Measurements from ENCODE around the gene WHRN.

The WHRN gene

DNA sequence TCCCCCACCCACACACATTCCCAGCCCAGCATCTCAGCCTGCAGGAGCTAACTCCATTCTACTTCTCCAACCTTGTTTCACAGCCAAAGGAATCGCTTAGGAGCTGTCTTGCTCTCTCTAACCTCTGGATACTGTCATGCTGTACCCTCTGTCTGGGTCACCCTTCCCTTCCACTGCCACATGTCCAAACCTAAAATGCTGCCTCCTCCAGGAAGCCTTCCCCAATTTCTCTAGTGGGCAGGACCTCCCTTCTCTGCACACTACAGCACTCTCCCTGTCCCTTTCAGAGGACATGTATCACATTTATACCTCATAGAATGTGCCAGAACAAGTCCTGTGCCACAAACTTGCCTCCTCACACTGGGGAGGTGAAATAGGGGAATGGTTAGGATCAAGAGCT is 30.8 kb downstream of the WHRN start:
- in situ Hi-C loops (cut with MboI; ENCODE audit: low sequenced_read_pairs): no loop called here

DNA sequence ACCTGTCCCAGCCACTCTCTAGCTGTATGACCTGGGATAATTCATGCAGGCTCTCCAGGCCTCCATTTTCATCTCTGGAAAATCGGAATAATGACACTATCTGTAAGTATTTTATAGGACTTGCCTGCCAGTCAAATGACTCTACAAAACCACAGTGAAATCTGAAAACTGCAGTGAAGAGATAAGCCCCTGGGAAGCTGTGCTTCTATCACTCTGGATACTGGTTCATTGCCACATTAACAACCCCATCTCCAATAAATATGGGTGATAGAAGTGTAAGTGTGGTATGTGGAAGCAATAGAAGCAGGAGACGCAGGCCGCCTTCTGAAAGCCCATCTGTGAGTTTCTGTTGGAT is 31.8 kb downstream of the WHRN start:
- in situ Hi-C loops (cut with MboI; ENCODE audit: low sequenced_read_pairs): no loop called here

DNA sequence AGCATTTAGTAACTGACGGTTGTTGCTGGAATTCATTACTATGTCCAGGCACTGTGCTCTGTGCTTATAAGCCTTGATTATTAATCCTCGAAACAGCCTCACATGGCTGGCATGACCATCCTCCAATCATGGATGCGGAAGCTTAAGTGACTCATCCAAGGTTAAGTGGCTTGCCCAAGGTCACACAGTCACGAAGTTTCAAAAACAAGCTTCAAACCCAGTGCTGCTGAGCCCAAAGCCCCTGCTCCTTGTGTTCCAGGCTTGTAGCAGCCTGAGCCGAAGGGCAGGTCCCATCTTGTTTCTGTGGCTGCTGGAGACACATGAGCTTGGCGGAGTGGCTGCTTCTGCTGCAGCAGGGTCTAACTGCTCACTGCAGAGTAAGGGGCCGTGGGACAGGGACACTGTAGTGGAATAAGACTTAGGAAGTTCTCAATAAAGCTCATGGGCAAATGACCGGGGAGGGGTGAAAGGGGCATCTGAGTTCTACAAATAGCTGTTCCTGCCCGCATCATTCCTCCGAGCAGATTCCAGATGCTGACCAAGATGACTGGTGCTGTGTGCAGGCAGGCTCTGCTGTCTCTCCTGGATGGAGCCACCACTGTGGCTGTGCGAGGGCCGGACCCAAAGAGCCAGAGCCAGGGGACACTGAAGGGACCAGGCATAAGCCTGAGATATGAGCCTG is 32.4 kb downstream of the WHRN start:
- in situ Hi-C loops (cut with MboI; ENCODE audit: low sequenced_read_pairs): no loop called here

DNA sequence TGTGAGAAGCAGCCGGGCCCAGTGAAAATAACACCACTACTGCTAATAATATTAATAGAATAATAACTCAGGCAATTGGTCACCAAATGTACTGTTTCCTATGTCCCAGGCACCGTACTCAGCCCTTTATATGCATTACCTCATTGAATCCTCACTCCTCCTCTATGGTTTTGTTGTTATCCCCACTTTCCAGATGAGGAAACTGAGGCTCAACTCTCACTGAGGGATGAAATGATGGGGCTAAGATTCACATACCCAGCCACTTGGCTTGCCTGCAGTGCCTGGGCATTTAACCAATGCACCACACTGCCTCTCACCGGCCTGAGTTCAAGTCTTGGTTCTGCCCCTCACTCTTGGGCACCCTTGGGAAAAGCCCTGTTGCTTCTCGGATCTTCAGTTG is 34.1 kb downstream of the WHRN start:
- in situ Hi-C loops (cut with MboI; ENCODE audit: low sequenced_read_pairs): no loop called here

DNA sequence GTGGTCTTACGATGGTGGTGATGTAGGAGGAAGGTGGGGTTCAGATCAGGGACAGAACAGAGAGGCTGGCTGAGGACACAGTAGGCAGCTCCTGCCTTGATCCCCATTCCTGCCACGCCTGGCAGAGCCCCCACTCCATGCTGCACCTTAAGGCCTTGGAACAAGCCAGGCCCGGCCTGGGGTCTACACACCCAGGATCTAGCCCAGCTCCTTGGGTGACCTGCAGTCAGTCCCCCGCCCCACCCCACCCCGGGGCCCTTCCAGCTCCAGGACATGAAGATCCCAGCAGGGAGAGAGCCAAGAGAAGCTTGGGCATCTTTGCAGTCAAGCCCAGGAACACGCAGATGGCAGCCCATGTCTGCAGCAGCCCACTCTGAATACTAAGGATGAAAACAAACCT is 34.7 kb downstream of the WHRN start:
- in situ Hi-C loops (cut with MboI; ENCODE audit: low sequenced_read_pairs): no loop called here

DNA sequence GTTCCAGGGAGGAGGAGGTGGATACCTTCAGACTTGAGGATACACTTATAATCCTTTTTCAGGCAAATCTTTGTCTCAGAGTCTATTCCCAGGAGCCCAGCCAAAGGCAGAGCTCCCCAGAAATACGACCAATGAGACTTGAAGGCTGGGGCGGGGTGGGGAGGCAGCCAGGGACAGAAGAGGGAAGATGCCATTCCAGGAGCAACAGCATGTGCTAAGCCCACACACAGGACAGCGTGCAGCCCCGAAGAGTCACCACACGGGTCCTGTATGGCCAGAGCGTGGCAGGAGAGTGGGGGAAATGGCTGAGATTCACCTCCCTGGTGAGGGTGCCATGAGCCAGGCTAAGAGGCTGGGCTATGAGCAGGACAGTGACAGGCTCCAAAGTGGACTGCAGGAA is 35.2 kb downstream of the WHRN start:
- in situ Hi-C loops (cut with MboI; ENCODE audit: low sequenced_read_pairs): no loop called here

DNA sequence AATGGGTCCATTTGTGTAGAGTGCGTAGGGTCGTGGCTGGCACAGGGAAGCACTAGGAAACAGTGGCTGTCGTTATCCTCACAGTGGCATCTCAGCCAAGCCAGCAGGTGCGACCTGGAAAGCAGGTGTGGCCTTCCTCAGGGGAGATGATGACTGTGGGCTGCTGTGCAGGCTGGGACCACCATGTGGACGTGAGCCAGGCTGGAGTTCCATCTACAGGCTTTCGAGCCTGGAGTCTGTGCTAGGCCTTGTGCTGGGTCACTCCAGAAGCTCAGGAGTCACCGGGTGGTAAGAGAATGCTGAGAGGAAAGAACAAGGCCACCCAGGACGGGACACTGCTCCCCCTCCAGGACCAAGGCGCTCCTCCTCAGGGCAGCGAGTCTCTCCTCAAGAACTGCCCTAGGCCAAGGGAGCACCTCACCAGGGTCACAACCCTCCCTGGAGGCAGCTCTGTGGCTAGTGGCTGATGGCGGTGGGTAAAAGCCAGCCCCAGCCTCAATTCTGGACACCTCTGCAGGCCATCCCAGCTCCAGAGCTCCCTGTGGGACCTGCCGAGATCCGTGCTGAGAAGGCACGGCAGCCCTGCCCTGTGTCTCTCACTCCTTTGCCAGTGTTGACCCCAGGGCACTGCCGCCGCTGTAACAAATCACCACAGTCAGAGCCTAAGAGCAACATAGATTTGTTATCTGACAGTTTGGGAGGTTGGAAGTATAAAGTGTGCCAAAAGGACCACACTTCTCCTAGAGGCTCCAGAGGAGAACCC is 36.0 kb downstream of the WHRN start:
- in situ Hi-C loops (cut with MboI; ENCODE audit: low sequenced_read_pairs): no loop called here

DNA sequence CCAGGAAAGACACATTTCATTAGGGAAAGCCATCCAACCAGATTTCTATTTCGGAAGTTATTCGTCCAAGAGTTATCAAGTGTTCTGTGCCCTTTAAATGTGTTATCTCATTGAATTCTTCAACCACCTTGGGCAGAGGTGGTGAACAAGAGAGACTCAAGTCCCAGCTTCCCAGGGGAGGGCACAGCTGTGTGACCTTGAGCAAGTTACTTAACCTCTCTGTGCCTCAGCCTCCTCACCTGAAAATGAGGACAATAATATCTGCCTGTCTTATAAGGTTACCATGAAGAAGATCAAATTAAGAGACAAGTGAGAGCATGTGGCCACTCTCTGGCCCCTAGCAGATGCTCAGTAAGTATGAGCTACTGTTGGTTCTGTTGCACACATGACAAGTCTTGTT is 37.4 kb downstream of the WHRN start:
- in situ Hi-C loops (cut with MboI; ENCODE audit: low sequenced_read_pairs): no loop called here

DNA sequence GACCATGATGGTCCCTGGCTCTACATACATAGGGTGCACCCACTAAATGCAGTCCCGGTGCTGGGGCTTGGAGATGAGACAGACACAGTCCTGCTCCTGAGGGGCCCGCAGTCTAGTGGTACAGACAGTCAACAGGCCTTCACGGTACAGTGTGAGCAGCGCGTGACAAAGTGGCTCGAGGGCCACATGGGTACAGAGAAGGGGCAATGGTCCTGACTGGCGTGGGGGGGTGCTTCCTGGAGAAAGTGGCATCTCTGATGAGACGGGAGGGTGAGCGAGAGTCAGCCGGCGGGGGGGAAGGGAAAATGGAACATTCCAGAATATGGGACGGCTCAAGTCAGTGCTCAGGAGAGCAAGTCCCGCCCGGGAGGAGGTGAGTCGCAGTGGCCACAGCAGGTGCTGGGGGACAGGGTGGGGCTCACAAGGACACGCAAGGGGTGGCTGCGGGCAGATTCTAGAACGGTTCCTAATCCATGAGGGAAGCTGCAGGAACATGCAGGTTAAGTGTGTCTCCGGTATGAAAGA is 38.0 kb downstream of the WHRN start:
- in situ Hi-C loops (cut with MboI; ENCODE audit: low sequenced_read_pairs): no loop called here

DNA sequence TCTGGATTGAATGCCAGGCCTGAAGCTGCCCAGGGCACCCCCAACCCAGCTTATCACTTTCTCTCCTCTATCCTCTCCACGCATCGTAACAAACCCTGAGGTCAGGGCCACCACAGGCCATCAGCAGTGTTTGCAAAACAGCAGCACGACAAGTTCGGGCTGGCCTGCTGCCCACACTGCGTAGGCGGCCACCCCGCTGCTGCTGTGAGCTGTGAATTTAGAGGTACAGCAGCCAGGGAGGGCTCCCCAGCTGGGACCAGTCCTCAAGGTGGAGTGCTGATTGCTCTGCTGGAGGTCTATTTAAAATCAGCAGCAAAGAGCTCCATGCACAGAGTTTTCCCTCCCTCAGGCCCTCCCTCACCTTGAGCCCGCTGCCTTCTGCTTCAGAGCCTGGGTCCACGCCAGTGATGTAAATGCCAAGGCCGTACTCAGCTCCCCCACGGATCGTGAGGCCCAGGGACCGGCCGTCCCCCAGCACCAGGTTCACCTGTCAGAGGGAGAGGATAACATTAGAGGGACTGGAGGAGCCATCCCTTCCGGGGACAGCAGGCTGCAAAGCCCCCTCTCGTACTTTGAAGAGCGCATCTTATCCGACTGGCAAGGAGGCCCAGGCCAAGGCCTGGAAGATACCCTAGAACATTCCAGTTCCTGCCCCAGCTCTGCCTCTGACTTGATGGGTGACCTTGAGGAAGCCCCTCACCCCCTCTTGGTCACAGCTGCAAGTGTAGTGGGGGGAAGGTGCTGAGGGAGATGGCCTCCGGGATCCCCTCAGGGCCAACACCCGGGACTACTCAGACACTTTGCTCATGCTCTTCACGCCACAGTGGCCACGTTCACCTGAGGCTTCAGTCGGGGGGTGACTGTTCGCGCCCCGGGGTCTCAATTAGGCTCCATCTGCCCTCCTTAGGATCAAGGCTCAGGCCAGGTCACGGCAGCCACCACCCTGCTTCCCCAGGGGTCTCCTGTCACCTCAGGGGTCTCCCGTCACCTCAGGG is 39.1 kb downstream of the WHRN start:
- in situ Hi-C loops (cut with MboI; ENCODE audit: low sequenced_read_pairs): no loop called here

DNA sequence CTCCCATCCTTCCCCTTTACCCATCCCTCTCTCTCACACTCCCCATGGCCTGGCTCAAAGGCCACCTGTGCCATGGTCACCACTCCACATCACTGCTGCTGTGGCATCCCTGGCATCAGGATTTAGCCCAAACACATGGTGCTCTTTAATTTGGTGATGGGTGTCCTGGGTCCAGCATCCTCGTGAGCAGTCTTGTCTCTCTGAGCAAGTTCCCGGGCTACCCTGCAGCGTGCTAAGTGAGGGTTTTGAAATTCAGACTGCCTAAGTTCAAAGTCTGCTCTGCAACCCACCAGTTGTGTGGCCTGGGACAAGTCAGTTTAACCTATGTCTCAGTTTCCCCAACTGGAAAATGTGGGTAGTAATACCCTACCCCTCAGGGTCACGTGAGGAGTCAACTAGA is 39.9 kb downstream of the WHRN start:
- in situ Hi-C loops (cut with MboI; ENCODE audit: low sequenced_read_pairs): no loop called here

DNA sequence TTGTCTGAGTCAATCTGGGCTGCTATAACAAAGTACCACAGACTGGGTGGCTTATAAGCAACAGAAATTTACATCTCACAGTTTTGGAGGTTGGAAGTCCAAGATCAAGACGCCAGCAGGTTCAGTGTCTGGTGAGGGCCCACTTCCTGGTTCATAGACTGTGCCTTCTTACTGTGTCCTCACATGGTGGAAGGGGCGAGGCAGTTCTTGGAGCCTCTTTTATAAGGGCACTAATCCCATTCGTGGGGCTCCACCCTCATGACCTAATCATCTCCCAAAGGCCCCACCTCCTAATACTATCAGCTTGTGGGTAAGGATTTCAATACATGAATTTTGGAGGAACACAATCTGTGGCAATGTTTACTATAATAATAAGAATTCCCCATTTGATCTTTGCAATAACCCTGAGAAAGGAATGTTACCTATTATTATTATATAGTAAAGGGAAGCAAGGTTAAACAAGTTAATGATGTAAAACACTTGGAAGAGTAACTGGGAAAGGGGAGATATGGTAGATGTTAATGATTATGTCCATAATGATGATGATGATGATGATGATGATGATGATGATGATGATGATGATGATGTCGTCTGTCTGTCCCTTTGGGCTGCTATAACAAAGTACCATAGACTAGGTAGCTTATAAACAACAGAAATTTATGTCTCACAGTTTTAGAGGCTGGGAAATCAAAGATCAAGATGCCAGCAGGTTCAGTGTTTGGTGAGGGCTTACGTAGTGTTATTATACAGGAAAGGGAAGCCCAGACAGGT is 40.8 kb downstream of the WHRN start:
- in situ Hi-C loops (cut with MboI; ENCODE audit: low sequenced_read_pairs): no loop called here

DNA sequence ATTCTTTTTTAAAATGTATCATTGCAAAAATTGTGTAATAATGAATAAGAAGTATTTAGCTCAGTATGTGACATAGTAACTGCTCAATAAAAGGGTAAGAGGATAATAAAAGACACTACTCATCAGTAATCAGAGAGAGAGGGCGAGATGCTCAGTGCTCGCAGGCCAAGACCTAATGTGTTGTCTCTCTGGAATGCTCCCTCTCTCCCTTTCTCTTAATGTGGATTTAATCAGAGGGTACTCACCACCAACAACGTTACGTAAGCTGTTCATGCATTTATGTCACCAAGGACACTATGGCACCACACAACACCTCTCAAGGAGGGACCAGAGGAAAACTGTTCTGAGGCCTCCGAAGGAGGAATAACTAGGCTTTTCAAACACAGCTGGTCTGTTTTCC is 42.5 kb downstream of the WHRN start:
- in situ Hi-C loops (cut with MboI; ENCODE audit: low sequenced_read_pairs): no loop called here

DNA sequence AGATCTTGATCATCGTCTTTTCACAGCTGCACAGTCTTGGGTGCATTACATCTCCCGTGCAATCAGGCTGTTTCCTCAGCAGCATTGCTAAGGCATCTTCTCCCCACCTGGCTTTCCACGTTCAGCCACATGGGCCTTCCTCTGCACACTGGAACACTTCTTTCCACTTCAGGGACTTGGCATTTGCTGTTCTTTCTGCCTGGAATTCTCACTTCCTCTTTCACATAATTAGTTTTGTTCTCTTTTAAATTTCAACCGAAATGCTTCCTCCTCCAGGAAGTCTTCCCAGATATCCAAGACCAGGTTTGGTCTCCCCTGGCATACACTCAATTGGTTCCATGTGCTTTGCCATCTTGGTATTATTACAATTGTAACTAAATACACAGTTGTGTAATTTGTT is 43.8 kb downstream of the WHRN start:
- in situ Hi-C loops (cut with MboI; ENCODE audit: low sequenced_read_pairs): no loop called here

DNA sequence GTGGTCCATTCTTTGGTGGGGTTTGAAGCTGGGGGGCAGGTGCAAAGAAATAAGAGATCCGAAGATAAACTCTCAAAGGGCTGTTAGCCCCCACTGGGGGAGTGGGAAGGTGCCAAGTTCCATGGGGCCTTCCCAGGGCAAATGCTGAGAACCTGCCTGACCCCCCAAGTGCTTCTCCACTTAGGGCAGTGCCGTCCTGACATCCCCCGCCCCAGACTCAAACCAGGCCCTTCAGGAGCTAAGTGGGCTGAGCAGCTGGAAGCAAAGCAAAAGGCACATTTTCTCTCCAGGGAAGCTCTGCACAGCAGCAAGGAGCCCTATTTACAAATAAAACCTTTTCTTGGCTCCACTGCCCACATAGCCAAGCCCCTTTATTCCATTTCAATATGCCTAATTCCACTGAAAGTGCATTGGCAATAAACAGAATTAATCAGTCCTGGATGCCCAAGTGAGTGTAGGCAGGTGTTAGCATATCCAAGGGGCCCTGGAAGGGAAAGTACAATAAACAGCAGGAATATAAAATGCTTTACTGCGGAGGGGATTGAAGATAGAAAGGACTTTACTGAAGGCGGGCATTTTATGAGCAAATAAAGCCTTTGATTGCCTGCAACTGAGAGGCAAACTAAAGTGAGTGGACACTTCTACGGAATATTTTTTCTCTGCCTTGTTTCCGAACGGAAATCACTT is 44.6 kb downstream of the WHRN start:
- in situ Hi-C loops (cut with MboI; ENCODE audit: low sequenced_read_pairs): no loop called here

DNA sequence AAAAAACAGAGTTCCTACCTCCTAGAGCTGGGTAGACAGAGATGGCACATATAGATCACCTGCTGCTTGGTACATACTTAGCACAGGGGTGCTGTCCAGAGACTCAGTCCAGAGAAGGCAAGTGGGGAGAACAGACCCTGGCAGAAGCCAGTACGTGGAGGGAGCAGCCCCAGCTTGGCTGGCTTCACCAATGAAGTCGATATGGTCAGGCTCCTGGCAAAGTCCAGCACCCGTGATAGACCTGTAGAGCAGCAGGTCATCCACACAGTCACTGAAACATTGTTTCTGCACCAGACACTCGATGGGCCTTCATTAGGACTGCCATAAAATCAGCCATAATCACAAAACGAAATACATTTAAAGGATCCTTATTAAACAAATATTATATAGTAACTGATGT is 45.8 kb downstream of the WHRN start:
- in situ Hi-C loops (cut with MboI; ENCODE audit: low sequenced_read_pairs): no loop called here

DNA sequence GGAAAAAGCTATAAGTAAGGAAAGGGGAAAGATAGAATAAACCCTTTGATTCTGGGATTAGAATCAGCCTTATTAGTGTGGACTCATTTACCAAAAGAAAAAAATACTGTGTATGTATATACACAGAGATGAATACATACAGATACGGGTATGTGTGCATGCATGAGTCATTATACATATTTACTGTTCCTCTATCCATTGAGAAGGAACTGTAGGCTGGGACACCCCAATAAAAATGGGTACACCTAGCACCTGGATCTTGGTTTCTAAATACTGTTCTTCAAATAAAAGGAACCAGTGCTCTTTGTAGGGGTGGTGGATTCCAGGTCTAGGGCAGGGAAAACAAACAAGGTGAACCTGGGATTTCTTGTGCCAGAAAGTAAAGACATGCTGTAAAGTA is 48.3 kb downstream of the WHRN start:
- in situ Hi-C loops (cut with MboI; ENCODE audit: low sequenced_read_pairs): no loop called here

DNA sequence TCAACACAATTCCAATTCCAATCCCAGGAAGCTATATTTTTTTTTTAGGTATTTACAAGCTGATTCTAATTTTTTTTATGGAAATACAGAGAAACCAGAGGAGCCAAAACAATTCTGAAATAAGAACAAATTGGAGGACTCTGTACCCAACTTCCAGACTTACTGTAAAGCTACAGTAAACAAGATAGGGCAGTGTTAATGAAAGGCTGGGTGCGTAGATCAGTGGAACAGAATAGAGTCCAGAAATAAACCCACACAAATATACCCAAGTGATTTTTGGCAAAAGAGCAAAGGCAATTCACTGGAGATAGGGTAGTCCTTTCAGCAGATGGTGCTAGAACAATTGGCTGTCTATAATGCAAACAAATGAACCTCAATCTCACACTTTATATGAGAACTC is 50.6 kb downstream of the WHRN start:
- in situ Hi-C loops (cut with MboI; ENCODE audit: low sequenced_read_pairs): no loop called here

DNA sequence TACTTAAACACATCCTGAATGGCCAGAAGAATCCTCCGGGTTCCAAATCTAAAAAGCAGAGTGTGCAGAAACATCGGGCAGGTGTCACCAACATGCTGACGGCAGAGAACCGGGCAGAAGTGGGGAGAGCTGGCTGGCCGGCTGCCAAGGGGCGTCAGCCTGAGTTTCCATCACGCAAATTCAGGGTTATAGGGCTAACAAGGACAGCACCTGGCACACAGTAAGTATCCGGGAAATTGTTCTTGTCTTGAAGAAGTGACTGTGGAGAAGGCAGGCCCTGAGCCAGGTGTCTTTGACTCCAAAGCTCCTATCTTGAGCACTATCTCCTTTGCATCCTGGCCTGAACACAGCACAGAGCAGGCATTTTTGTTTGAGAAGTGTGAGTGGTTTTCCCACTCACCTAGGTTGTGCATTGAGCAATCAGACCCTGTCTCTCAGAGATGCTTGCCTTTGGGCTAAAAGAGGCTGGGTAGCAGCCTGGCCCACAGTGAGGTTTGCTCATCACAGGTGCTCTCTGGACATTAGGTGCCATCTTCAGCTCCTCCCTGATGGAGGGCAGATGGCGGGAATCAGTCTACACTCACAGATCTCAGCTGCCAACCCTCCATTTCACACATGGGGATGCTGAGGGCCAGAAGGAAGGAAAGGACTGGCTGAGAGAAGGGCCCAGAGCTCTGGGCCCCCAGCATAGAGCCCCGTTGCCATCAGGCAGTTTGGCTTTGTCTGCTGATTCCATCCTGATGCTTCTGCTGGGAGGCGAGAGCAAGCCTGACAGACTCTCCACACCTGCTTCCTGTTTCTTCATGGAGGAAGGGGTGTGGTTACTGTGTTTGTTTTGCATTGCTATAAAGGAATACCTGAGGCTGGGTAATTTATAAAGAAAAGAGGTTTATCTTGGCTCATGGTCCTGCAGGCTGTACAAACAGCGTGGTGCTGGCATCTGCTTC is 52.8 kb downstream of the WHRN start:
- in situ Hi-C loops (cut with MboI; ENCODE audit: low sequenced_read_pairs): no loop called here

Data from HL-60/S4 treated with retinoic acid at 250 ng/mL for 4 days and 3 days (cell line).